HEK293T (cell line): Measurements from ENCODE around the gene GNA14.

Source experiments
- ARNT ChIP-seq: fragments of 450-650 bp; IDR thresholded peaks from 2 replicates; pipeline ENCODE4 v1.6.1; 2017; ENCODE audit warnings: mild to moderate bottlenecking
- BHLHE40 ChIP-seq: fragments of 450-650 bp; IDR thresholded peaks from 2 replicates; pipeline ENCODE4 v1.6.1; 2016; ENCODE audit warnings: mild to moderate bottlenecking, moderate library complexity, borderline replicate concordance
- CTBP1 ChIP-seq: fragments of 450-650 bp; IDR thresholded peaks from 2 replicates; pipeline ENCODE4 v1.6.1; 2016; ENCODE audit warnings: borderline replicate concordance
- ELF4 ChIP-seq: fragments of 450-650 bp; IDR thresholded peaks from 2 replicates; pipeline ENCODE4 v1.6.1; 2017; ENCODE audit warnings: antibody characterized with exemption
- FOXA1 ChIP-seq: fragments of 450-650 bp; IDR thresholded peaks from 2 replicates; pipeline ENCODE4 v1.6.1; 2016; ENCODE audit warnings: mild to moderate bottlenecking
- FOXK2 ChIP-seq: fragments of 450-650 bp; IDR thresholded peaks from 2 replicates; pipeline ENCODE4 v1.6.1; 2016; ENCODE audit warnings: mild to moderate bottlenecking
- L3MBTL2 ChIP-seq: fragments of 450-650 bp; conservative IDR thresholded peaks from 2 replicates; pipeline ENCODE4 v1.6.1; 2016; ENCODE audit warnings: mild to moderate bottlenecking
- LEF1 ChIP-seq: fragments of 450-650 bp; IDR thresholded peaks from 2 replicates; pipeline ENCODE4 v1.6.1; 2017; ENCODE audit warnings: mild to moderate bottlenecking, borderline replicate concordance
- NFRKB ChIP-seq: fragments of 450-650 bp; IDR thresholded peaks from 2 replicates; pipeline ENCODE4 v1.6.1; 2016; ENCODE audit warnings: mild to moderate bottlenecking, moderate library complexity
- SP1 ChIP-seq: fragments of 450-650 bp; IDR thresholded peaks from 2 replicates; pipeline ENCODE4 v1.6.1; 2017
- SUZ12 ChIP-seq: fragments of 450-650 bp; IDR thresholded peaks from 2 replicates; pipeline ENCODE4 v1.6.1; 2016; ENCODE audit warnings: mild to moderate bottlenecking
- TARDBP ChIP-seq: fragments of 450-650 bp; IDR thresholded peaks from 2 replicates; pipeline ENCODE4 v1.6.1; 2016
- ZNF384 ChIP-seq: fragments of 450-650 bp; IDR thresholded peaks from 2 replicates; pipeline ENCODE4 v1.6.1; 2016

- TF ChIP-seq BHLHE40: no peak
- TF ChIP-seq FOXK2: no peak
- no peak for TF ChIP-seq NFRKB
- TF ChIP-seq SUZ12: no peak
- TF ChIP-seq TARDBP: no peak
- TF ChIP-seq SP1: no peak
- no peak for TF ChIP-seq CTBP1
- TF ChIP-seq LEF1: no peak
- TF ChIP-seq FOXA1: no peak
- no peak for TF ChIP-seq L3MBTL2
- TF ChIP-seq ELF4: no peak
- no peak for TF ChIP-seq ZNF384
- TF ChIP-seq ARNT: no peak
Observed at GRCh38 chr9:77510666-77511065, 137.5 kb downstream of the GNA14 start.
